NCI-H526 (cell line): ENCODE measurements around the gene ERMARD.

Source experiments
- DNase-seq, 2 experiments: peaks; one replicate each; lab custom pipeline; 2025; lab: John Stamatoyannopoulos, UW

Gene ERMARD

GRCh38 chr6:169751242-169752073 lies at the start of gene ERMARD, which contains the start of gene DYNLT2:
Gene ERMARD, plus strand, starts transcription at chr6:169751622. Its CDS starts 36 bp downstream, at chr6:169751658.
Gene DYNLT2, minus strand, starts transcription at chr6:169751572. Its CDS starts 114 bp downstream, at chr6:169751458.
- peak; percentile 83 to 96 for DNase-seq

DNA sequence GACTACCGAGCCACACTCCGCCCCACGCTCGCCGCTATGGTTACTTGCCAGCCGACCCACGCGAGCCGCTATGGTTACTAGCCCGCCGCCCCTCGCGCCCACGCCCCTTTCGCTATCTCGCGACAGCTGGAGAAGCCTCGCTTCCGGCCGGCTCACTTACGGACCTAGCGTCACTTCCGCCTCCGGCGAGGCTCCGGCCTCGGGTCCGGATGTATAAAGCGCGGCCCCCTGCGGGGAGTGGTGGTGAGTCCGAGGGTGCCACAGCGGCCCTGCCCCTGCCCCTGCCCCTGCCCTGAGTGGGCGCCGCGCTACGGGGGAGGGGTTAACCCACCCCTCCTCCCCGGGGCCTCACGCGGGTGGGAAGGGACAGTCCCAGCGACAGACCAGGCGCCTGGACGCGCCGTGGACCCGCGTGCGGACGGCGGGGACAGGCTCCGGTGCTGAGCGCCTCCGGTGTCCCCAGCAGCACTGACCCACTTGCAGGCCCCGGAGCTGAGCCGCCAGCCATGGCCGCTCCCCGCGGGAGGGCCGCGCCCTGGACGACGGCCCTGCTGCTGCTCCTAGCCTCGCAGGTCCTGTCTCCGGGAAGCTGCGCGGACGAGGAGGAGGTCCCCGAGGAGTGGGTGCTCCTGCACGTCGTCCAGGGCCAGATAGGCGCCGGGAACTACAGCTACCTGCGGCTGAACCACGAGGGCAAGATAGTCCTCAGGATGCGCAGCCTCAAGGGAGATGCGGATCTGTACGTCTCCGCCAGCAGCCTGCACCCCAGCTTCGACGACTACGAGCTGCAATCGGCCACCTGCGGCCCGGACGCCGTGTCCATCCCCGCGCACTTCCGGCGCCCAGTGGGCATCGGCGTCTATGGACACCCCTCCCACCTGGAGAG lies 49.2 kb upstream of the ERMARD start, which contains the start of the genes C6orf120 and WDR27:
TSS of gene C6orf120 (plus strand) at position 173 of the 886 bp plus-strand sequence. CDS start at position 507, 334 bp downstream.
TSS of gene WDR27 (minus strand) at position 76 of the 886 bp plus-strand sequence. CDS start 13,024 bp downstream, outside the sequence.
- peak; percentile 92 to 98 for DNase-seq

GRCh38 chr6:169702840-169703246 lies 48.6 kb upstream of the ERMARD start:
- DNase-seq = no peak

- DNase-seq = no peak
These were observed 43.6 kb upstream of the ERMARD start for GRCh38 chr6:169707772-169708171.

DNA sequence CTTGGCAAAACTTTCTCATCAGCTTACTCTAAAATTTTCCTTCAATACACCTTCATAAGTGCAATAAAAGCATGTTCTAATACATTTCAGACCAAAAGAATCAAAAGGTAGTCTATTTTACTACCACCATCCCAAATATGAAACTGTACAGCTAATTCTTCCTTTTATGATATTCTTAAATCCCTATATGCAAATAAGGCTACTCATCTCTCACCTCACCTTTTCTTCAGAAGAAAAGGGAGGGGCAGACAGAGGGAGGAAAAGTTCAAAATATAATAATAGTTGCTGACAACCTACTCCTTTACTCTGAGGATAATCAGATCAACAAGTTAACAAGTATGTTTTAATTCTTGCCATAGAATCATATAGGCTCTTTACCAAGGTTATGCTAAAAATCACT lies 42.1 kb upstream of the ERMARD start:
- no peak for DNase-seq

DNA sequence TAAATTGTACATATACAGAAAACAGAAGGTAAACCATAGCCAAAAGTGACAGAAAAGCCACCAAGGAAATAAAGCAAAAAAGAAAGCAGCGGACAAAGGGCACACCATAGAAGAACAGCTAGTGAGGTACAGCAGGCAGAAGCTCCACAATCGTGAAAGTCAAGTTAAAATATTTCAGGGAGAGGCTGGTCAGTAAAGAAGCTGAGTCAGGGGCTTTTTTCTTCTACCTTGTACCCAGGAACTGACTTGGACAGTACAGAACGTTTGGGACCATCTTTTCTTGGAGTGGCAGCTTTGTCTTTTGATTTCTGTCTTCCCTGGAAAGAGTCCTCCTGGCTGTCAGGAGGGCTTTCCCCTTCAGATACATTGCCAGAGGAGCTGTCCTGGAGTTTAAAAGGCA lies 41.4 kb upstream of the ERMARD start:
- DNase-seq = no peak

- no peak for DNase-seq
These were observed 37.2 kb upstream of the ERMARD start for GRCh38 chr6:169714178-169714577.

GRCh38 chr6:169714595-169714994 lies 36.8 kb upstream of the ERMARD start:
- no peak for DNase-seq

- no peak for DNase-seq
These were observed 32.3 kb upstream of the ERMARD start for GRCh38 chr6:169719117-169719516.

DNA sequence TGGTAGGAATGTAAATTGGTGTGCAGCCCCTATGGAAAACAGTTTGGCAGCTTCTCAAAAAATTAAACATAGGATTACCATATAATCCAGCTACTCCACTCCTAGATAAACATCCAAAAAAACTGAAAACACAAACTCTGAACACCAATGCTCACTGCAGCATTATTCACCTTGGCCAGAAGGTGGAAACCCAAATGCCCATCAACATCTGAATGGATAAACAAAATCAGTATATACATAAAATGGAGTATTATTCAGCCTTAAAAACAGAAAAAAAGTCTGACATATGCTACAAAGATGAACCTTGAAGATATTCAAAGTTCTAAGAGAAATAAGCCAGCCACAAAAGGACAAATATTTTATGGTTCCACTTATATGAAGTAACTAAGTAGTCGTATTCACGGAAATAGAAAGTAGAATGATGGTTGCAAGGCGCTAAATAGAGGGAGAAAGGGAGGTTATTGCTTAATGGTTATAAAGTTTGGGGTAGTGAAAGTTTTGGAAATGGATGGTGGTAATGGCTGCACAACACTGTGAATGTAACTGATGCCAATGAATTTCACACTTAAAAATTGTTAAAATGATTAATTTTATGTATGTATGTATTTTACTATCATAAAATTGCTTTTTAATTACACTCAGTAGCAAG lies 31.1 kb upstream of the ERMARD start:
- DNase-seq = no peak

- peak; percentile 51 to 67 for DNase-seq
These were observed 28.8 kb upstream of the ERMARD start for GRCh38 chr6:169722362-169723199.

- peak; percentile 4 to 67 for DNase-seq
These were observed 28.1 kb upstream of the ERMARD start for GRCh38 chr6:169723200-169723909.

- DNase-seq = peak in 1 of 2 experiments; percentile 64
These were observed 27.4 kb upstream of the ERMARD start for GRCh38 chr6:169723991-169724493.

GRCh38 chr6:169724494-169725124 lies 26.8 kb upstream of the ERMARD start, which contains the start of gene PHF10:
Gene PHF10, minus strand, starts transcription at chr6:169724500. Its CDS starts 569 bp downstream, at chr6:169723931.
- peak; percentile 13 to 87 for DNase-seq

- DNase-seq = peak; percentile 11 to 43
These were observed 26.0 kb upstream of the ERMARD start for GRCh38 chr6:169725125-169726048.

DNA sequence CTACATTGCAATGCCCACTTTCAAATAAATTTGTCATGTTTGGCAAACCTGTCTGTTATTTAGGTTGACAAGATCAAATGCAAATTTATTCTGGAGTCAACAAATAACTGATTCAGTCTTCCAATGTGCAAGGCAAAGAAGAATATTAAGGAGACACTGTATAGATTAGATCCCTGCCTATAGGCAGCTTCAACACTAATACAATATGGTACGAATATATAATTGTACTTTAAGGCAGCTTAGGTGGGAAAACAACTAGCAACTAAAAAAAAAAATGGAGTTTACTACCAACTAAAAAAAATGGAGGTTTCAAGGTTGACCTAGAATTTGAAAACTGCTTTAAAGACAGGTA lies 25.4 kb upstream of the ERMARD start:
- no peak for DNase-seq

DNA sequence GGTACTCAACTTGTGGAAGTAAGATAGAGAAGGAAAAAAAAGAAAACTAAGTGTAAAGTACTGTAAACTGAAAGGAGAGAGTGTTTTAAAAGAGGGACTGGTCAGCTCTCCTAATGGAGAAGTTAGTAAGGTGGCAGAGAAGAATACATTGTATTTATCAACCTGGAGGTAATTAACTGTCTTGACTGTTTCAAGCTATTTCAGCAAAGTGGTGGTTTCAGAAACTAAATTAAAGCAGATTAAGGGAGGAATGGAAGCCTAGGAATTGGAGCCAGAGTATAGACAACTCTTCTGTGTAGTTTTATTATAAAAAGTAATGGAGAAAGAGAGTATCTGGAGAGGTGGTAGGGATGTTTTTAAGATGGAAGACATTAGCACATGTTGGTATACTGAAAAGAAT lies 24.5 kb upstream of the ERMARD start:
- DNase-seq = no peak

DNA sequence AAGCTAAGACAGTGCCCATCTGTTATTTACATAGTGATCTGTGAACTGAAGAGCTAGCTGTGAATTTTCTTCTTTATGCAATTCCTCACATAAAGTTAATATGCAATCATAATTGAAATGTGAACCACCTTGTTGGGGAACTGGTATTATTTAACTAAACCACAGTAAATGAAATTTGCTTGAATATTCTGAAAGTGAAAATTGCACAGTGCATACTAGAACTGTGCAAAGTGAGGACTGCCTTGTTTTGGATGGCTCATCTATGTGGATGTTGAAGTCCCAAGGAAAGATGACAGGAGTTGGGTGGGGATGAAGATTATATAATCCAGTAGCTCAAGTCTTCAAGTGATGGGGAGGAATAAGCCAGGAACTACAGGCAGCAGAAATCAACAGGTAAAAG lies 21.5 kb upstream of the ERMARD start:
- no peak for DNase-seq
